Endometrial microvascular endothelial cells (primary cell): ENCODE results near the gene TSPEAR. TPM values are rescaled to one million over a fixed set of nuclear protein-coding genes. Genes with fewer than 3 reads are reported as not detected.

Experiments used
- in situ Hi-C: cut with HindIII; loops from 2 replicates; pipeline ENCODE4 v1.10.0; 2017; ENCODE audit warnings: low sequenced_read_pairs, low pct_unique_long_range_greater_than_20kb; ENCODE audit errors: inconsistent ontology term
- total RNA-seq: library from RNA; depleted of rRNA; stranded (reverse); fragments of >200 nt; gene quantifications from one replicate; pipeline ENCODE4 v1.2.3, GENCODE V29; 2015; ENCODE audit errors: inconsistent ontology term

The TSPEAR gene
- total RNA-seq, 1 donor from 2014 or later = not detected

- in situ Hi-C loops = no loop called here
These were observed 13.6 kb upstream of the TSPEAR start for GRCh38 chr21:44724926-44725325.

- in situ Hi-C loops = no loop called here
These were observed 12.8 kb upstream of the TSPEAR start for GRCh38 chr21:44724196-44724595.

- in situ Hi-C loops = no loop called here
These were observed 12.1 kb upstream of the TSPEAR start for GRCh38 chr21:44723177-44724131.

GRCh38 chr21:44722731-44723130 is 11.4 kb upstream of the TSPEAR start:
- in situ Hi-C loops = no loop called here

- in situ Hi-C loops = no loop called here
These were observed 8.8 kb upstream of the TSPEAR start for GRCh38 chr21:44720170-44720569.

- in situ Hi-C loops = no loop called here
These were observed 7.2 kb upstream of the TSPEAR start for GRCh38 chr21:44718571-44718970.

GRCh38 chr21:44718093-44718492 is 6.7 kb upstream of the TSPEAR start:
- in situ Hi-C loops = no loop called here

- in situ Hi-C loops = no loop called here
These were observed 5.6 kb upstream of the TSPEAR start for GRCh38 chr21:44716984-44717383.

- in situ Hi-C loops = no loop called here
These were observed 3.5 kb upstream of the TSPEAR start for GRCh38 chr21:44714905-44715304.

GRCh38 chr21:44713846-44714245 is 2.5 kb upstream of the TSPEAR start:
- in situ Hi-C loops = no loop called here

GRCh38 chr21:44713130-44713529 is 1.8 kb upstream of the TSPEAR start:
- in situ Hi-C loops = no loop called here

GRCh38 chr21:44712203-44713028 is 1.0 kb upstream of the TSPEAR start:
- in situ Hi-C loops = no loop called here

GRCh38 chr21:44710756-44711326 is 531 bp downstream of the TSPEAR start:
- in situ Hi-C loops = no loop called here

- in situ Hi-C loops = no loop called here
These were observed 1.1 kb downstream of the TSPEAR start for GRCh38 chr21:44710294-44710665.

GRCh38 chr21:44709426-44710293 is 1.7 kb downstream of the TSPEAR start:
- in situ Hi-C loops = no loop called here

GRCh38 chr21:44708866-44709425 is 2.4 kb downstream of the TSPEAR start:
- in situ Hi-C loops = no loop called here

- in situ Hi-C loops = no loop called here
These were observed 3.0 kb downstream of the TSPEAR start for GRCh38 chr21:44708213-44708865.
